HT-29 (cell line): Measurements from ENCODE around the gene TBXA2R. TPM values are rescaled to one million over a fixed set of nuclear protein-coding genes. Genes with fewer than 3 reads are reported as not detected.
A peak's percentile ranks its signal among the peaks of the same experiment; 100 is the strongest.
"Not testable (repeated sequence)": the region's sequence is repeated elsewhere in the genome, so short reads cannot be mapped to it uniquely, and the experiment has no call there.

Source experiments
- DNase-seq: peaks from one replicate; pipeline ENCODE4 v3.0.0-alpha.2; 2015; ENCODE audit warnings: low spot score
- total RNA-seq: library from RNA; depleted of rRNA; stranded (reverse); fragments of >200 nt; shearing (Covaris generic); gene quantifications from 2 replicates; pipeline ENCODE4 v1.2.3, GENCODE V29; 2014

Gene TBXA2R
- total RNA-seq, 1 experiment from 2014 or later = not detected

GRCh38 chr19:3580156-3580934 is 26.3 kb downstream of the TBXA2R start:
- DNase-seq = no peak

GRCh38 chr19:3578390-3578789 is 28.3 kb downstream of the TBXA2R start:
- no peak for DNase-seq

GRCh38 chr19:3577723-3578344 is 28.8 kb downstream of the TBXA2R start:
- no peak for DNase-seq

GRCh38 chr19:3576696-3577443 is 29.8 kb downstream of the TBXA2R start:
- DNase-seq = peak; percentile 49

GRCh38 chr19:3575949-3576673 is 30.6 kb downstream of the TBXA2R start:
- no peak for DNase-seq

GRCh38 chr19:3575260-3575741 is 31.4 kb downstream of the TBXA2R start:
- peak; percentile 41 for DNase-seq

- DNase-seq = peak; percentile 96
Measured at GRCh38 chr19:3573858-3574637, 32.6 kb downstream of the TBXA2R start.

- DNase-seq = no peak
Measured at GRCh38 chr19:3573162-3573857, 33.4 kb downstream of the TBXA2R start.

- DNase-seq = no peak
Measured at GRCh38 chr19:3572855-3573161, 33.9 kb downstream of the TBXA2R start, which contains the start of gene HMG20B. Gene HMG20B, plus strand, starts transcription at chr19:3572944. Its CDS starts 366 bp downstream, at chr19:3573310.

- DNase-seq = peak; percentile 96
Measured at GRCh38 chr19:3572132-3572854, 34.4 kb downstream of the TBXA2R start.

GRCh38 chr19:3570606-3571011 is 36.1 kb downstream of the TBXA2R start:
- DNase-seq = no peak

- not testable (repeated sequence) for DNase-seq
Measured at GRCh38 chr19:3570042-3570441, 36.6 kb downstream of the TBXA2R start.

GRCh38 chr19:3565139-3565538 is 41.5 kb downstream of the TBXA2R start:
- DNase-seq = no peak

- no peak for DNase-seq
Measured at GRCh38 chr19:3563709-3564524, 42.8 kb downstream of the TBXA2R start.

GRCh38 chr19:3557461-3558248 is 49.0 kb downstream of the TBXA2R start, which contains the start of gene MFSD12:
Gene MFSD12, minus strand, starts transcription at chr19:3557586. Its CDS starts 183 bp downstream, at chr19:3557403.
- peak; percentile 90 for DNase-seq

- DNase-seq = peak; percentile 39
Measured at GRCh38 chr19:3556978-3557460, 49.7 kb downstream of the TBXA2R start.

- no peak for DNase-seq
Measured at GRCh38 chr19:3556423-3556977, 50.2 kb downstream of the TBXA2R start.
